Tibial nerve (tissue), 4 donors: Measurements from ENCODE around the gene ATP5F1A. TPM values are rescaled to one million over a fixed set of nuclear protein-coding genes. Genes with fewer than 3 reads are reported as not detected.

Experiments
- DNase-seq, 2 donors: peaks; one replicate each; pipeline ENCODE4 v3.0.0-alpha.2; 2019; ENCODE audit warnings: low spot score in 2 of 2
- H3K27ac ChIP-seq, 4 donors: fragments of 200-600 bp; sonication (generic) in 3 of 4; one replicate each; pipeline ENCODE4 v1.5.1; 2017 to 2019; ENCODE audit warnings: mild to moderate bottlenecking in 1 of 4
- H3K27me3 ChIP-seq, 2 donors: fragments of 200-600 bp; sonication (generic) in 1 of 2; one replicate each; pipeline versions ENCODE4 v1.5.1 to v1.6.0; 2017 to 2019
- H3K36me3 ChIP-seq, 3 donors: fragments of 200-600 bp; sonication (generic); one replicate each; pipeline ENCODE4 v1.5.1; 2018 to 2019
- H3K4me1 ChIP-seq, 4 donors: fragments of 200-600 bp; sonication (generic) in 3 of 4; one replicate each; pipeline ENCODE4 v1.5.1; 2017 to 2019
- H3K4me3 ChIP-seq, 4 donors: fragments of 200-600 bp; sonication (generic) in 3 of 4; one replicate each; pipeline ENCODE4 v1.5.1; 2017 to 2019; ENCODE audit warnings: mild to moderate bottlenecking in 1 of 4, moderate library complexity in 1 of 4
- H3K9me3 ChIP-seq, 4 donors: fragments of 200-600 bp; sonication (generic) in 3 of 4; one replicate each; pipeline ENCODE4 v1.5.1; 2017 to 2019
- CTCF ChIP-seq, 5 experiments: fragments of 200-600 bp in 3 of 5; fragments of 450-650 bp in 2 of 5; sonication (generic) in 3 of 5; IDR thresholded peaks; one replicate each; pipeline ENCODE4 v1.5.1; 2016 to 2019; ENCODE audit warnings: antibody characterized with exemption in 5 of 5, mild to moderate bottlenecking in 3 of 5, moderate library complexity in 2 of 5
- EP300 ChIP-seq, 2 donors: sonication (generic); formaldehyde crosslinking; IDR thresholded peaks; one replicate each; pipeline ENCODE4 v1.6.1; 2017; ENCODE audit warnings: antibody characterized with exemption in 2 of 2, mild to moderate bottlenecking in 1 of 2
- POLR2A ChIP-seq, 2 donors: fragments of 450-650 bp; IDR thresholded peaks; one replicate each; pipeline ENCODE4 v1.6.1; 2017; ENCODE audit warnings: antibody characterized with exemption in 2 of 2, mild to moderate bottlenecking in 2 of 2, moderate library complexity in 2 of 2
- WGBS, 2 donors: methylation state at CpG; one replicate each; pipeline ENCODE4 v1.1.5; 2018; 5-methylcytosine and 5-hydroxymethylcytosine counted together
- total RNA-seq, 4 donors: library from RNA; depleted of rRNA; stranded (reverse); fragments of >200 nt; gene quantifications; one replicate each; pipeline ENCODE4 v1.1.0, GENCODE V29; 2016

Gene ATP5F1A
- total RNA-seq, 4 donors from 2014 or later = 248 to 381 (median 315) TPM

- peaks cover 1 to 69% (median 2%) of the 10 kb centered on the region in 3 donors for H3K36me3 ChIP-seq
- DNase-seq = no peak
- no peaks in the 10 kb centered on the region for H3K9me3 ChIP-seq
- no peaks in the 10 kb centered on the region for H3K4me1 ChIP-seq
- H3K27me3 ChIP-seq = no peaks in the 10 kb centered on the region
- H3K4me3 ChIP-seq = no peak overlapping the region
- no peak for TF ChIP-seq CTCF (IDR thresholded peaks at IDR 0.05)
- TF ChIP-seq EP300 (IDR thresholded peaks at IDR 0.05) = no peak
- no peak for TF ChIP-seq POLR2A (IDR thresholded peaks at IDR 0.05)
- no peak overlapping the region for H3K27ac ChIP-seq
Measured at GRCh38 chr18:46079336-46079735, 18.8 kb downstream of the ATP5F1A start.

GRCh38 chr18:46073474-46074331 lies 24.4 kb downstream of the ATP5F1A start:
- DNase-seq = peak in 1 of 2 donors; percentile 86

GRCh38 chr18:46072959-46073358 lies 25.1 kb downstream of the ATP5F1A start:
- H3K36me3 ChIP-seq = peaks cover 0 to 6% (median 0%) of the 10 kb centered on the region in 3 donors
- no peaks in the 10 kb centered on the region for H3K27me3 ChIP-seq
- H3K9me3 ChIP-seq = no peaks in the 10 kb centered on the region
- H3K4me1 ChIP-seq = peaks cover 0 to 30% (median 13%) of the 10 kb centered on the region in 4 donors
- no peak overlapping the region for H3K4me3 ChIP-seq
- no peak overlapping the region for H3K27ac ChIP-seq
- TF ChIP-seq CTCF (IDR thresholded peaks at IDR 0.05) (no peak), EP300 (IDR thresholded peaks at IDR 0.05) (no peak)
- 77 to 89% methylated on average over 3 of the region's 3 CpGs for WGBS, 2 donors
- DNase-seq = no peak

More at GRCh38 chr18:46073474-46074331, 24.4 kb downstream of the ATP5F1A start:
- peaks cover 0 to 12% (median 0%) of the 10 kb centered on the region in 3 donors for H3K36me3 ChIP-seq
- no peaks in the 10 kb centered on the region for H3K9me3 ChIP-seq
- no peaks in the 10 kb centered on the region for H3K27me3 ChIP-seq
- no peak for TF ChIP-seq POLR2A (IDR thresholded peaks at IDR 0.05)
- peak; percentile 53 to 66 (median 56) for TF ChIP-seq CTCF (IDR thresholded peaks at IDR 0.05)
- WGBS, 2 donors = 26 to 27% methylated on average over 9 of the region's 9 CpGs
- H3K4me1 ChIP-seq = peaks cover 0 to 30% (median 13%) of the 10 kb centered on the region in 4 donors
- H3K4me3 ChIP-seq = no peak overlapping the region
- no peak overlapping the region for H3K27ac ChIP-seq

- Histone ChIP-seq H3K36me3 (peaks cover 0 to under 1% (median 0%) of the 10 kb centered on the region in 3 donors), H3K27me3 (no peaks in the 10 kb centered on the region), H3K4me3 (peak overlapping the region; percentile 32 to 73 (median 64)), H3K4me1 (peaks cover 0 to 30% (median 13%) of the 10 kb centered on the region in 4 donors), H3K9me3 (peaks cover 0 to 2% (median 0%) of the 10 kb centered on the region in 4 donors), H3K27ac (peak overlapping the region in 1 of 4 donors; percentile 58)
- WGBS, 2 donors = 20 to 28% methylated on average over 16 to 25 of the region's 25 CpGs
- no peak for DNase-seq
- TF ChIP-seq CTCF (IDR thresholded peaks at IDR 0.05) = no peak
- TF ChIP-seq EP300 (IDR thresholded peaks at IDR 0.05) = no peak
- no peak for TF ChIP-seq POLR2A (IDR thresholded peaks at IDR 0.05)
Measured at GRCh38 chr18:46072376-46072867, 25.7 kb downstream of the ATP5F1A start.
